Choroid plexus epithelial cell (primary cell): ENCODE data around the gene TMC1.
A peak's percentile ranks its signal among the peaks of the same experiment; 100 is the strongest.
"Not testable (repeated sequence)": the region's sequence is repeated elsewhere in the genome, so short reads cannot be mapped to it uniquely, and the experiment has no call there.

Experiments
- DNase-seq: peaks from one replicate; pipeline ENCODE4 v3.0.0-alpha.2; 2010; ENCODE audit warnings: low read depth
- H3K4me3 ChIP-seq: 2 replicates; pipeline ENCODE4 v1.5.1; 2011; ENCODE audit warnings: low read depth, mild to moderate bottlenecking, control low read depth, low read length, moderate library complexity
- TF ChIP-seq, protein P1 (sequence below): conservative IDR thresholded peaks from 2 replicates; pipeline ENCODE4 v1.5.1; 2011; ENCODE audit warnings: low read depth, mild to moderate bottlenecking, control low read depth, inconsistent platforms, low read length, moderate library complexity

TMC1 gene

DNA sequence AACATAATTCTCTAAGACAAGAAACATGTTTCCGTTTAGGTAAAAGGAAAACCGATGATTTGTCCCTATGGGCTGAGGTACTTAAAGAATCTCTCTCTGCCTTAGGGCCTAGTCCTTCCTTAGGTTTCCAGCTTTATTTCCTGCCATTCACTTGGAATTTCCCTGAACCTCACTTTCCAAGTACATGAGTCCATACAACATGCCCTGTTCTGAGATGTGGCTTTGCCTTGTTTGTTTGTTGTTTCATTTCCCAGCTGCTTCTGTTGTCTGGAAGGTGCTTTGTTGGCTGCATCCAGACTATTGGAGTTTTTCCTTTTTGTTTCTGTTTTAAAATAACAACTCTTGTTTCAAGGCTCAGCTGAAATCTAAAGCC lies 336.2 kb downstream of the TMC1 start:
- H3K4me3 ChIP-seq = no peak overlapping the region
- TF ChIP-seq, protein P1, sequence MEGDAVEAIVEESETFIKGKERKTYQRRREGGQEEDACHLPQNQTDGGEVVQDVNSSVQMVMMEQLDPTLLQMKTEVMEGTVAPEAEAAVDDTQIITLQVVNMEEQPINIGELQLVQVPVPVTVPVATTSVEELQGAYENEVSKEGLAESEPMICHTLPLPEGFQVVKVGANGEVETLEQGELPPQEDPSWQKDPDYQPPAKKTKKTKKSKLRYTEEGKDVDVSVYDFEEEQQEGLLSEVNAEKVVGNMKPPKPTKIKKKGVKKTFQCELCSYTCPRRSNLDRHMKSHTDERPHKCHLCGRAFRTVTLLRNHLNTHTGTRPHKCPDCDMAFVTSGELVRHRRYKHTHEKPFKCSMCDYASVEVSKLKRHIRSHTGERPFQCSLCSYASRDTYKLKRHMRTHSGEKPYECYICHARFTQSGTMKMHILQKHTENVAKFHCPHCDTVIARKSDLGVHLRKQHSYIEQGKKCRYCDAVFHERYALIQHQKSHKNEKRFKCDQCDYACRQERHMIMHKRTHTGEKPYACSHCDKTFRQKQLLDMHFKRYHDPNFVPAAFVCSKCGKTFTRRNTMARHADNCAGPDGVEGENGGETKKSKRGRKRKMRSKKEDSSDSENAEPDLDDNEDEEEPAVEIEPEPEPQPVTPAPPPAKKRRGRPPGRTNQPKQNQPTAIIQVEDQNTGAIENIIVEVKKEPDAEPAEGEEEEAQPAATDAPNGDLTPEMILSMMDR = no peak
- DNase-seq = no peak

DNA sequence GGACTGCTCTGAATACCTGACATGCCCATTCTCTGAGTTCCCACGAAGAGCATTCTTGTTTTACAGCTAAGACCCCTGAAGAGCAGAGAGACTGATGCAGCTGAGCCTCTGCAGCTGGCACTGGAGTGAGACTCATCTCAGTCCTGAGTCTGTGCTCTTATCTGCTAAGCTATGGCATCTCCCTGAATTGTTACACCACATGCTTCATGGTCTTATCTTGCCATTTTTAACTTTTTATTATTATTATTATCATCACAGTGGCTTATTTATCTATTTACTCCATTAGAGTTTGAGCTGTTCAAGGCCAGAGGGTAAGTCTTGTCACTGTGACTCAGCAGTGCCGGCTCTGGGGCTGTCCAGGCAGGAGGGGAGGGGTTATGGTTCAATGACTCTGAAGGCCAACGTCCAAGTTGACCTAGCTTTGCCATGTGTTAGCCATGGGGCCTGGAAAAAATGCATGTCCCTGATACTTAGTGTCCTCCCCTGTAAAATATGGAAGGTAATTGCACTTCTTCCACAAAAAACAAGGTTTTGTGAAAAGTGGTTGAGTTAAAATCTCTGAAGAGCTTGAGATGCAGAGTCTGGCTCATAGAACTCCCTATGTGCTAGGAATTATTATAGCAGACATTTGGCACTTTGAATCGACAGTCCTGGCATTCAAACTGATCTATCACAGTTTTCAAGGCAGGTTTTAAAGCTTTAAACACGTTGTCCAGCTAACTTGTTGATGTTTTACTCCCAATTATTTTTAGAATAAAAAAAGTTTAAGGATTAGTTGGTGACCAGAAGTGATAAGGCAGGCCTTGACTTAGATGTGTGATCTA lies 336.9 kb downstream of the TMC1 start:
- no peak overlapping the region for H3K4me3 ChIP-seq
- TF ChIP-seq, protein P1 = no peak
- DNase-seq = peak; percentile 12

GRCh38 chr9:72862788-72863187 lies 341.4 kb downstream of the TMC1 start:
- H3K4me3 ChIP-seq, DNase-seq: not testable (repeated sequence)

GRCh38 chr9:72863456-72864094 lies 342.2 kb downstream of the TMC1 start:
- no peak overlapping the region for H3K4me3 ChIP-seq
- TF ChIP-seq, protein P1 = no peak
- no peak for DNase-seq

DNA sequence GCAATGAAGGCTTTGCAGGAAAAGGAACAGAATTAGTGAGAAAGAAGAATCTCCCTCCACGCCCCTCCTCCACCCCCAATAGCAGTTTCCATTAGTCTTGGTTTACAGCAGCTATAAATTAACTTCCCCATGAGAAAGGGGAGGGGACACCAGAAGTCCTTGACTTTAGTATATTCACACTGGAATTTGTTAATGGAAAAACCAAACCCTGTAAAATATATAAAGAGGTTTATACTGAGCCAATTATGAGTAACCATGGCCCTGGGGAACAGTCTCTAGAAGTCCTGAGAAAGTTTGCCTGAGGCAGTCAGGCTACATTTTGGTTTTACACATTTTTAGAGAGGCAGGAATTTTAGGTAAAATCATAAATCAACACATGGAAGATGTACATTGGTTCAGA lies 342.9 kb downstream of the TMC1 start:
- TF ChIP-seq, protein P1 = no peak
- no peak overlapping the region for H3K4me3 ChIP-seq

GRCh38 chr9:72871685-72872084 lies 350.3 kb downstream of the TMC1 start:
- peak overlapping the region; percentile 9 for H3K4me3 ChIP-seq
- TF ChIP-seq, protein P1 = peak; percentile 50
- DNase-seq = peak; percentile 41

More for the DNA sequence above, 342.9 kb downstream of the TMC1 start:
- DNase-seq = no peak

GRCh38 chr9:72872718-72873117 lies 351.3 kb downstream of the TMC1 start:
- TF ChIP-seq, protein P1 = no peak
- DNase-seq = no peak
- no peak overlapping the region for H3K4me3 ChIP-seq
